Upper lobe of left lung (tissue), 4 donors: Measurements from ENCODE around the gene LPCAT3.

ENCODE experiments used
- POLR2AphosphoS5 ChIP-seq, 2 donors: sonication (generic); formaldehyde crosslinking; IDR thresholded peaks; one replicate each; pipeline ENCODE4 v1.5.1; 2017; ENCODE audit warnings: antibody characterized with exemption in 2 of 2
- TF ChIP-seq, protein P1 (sequence below), 6 experiments: fragments of 450-650 bp in 4 of 6; fragments of 200-600 bp in 2 of 6; sonication (generic) in 2 of 6; IDR thresholded peaks; one replicate each; pipeline ENCODE4 v1.5.1; 2016 to 2019; ENCODE audit warnings: antibody characterized with exemption in 6 of 6

- TF ChIP-seq, protein P1, sequence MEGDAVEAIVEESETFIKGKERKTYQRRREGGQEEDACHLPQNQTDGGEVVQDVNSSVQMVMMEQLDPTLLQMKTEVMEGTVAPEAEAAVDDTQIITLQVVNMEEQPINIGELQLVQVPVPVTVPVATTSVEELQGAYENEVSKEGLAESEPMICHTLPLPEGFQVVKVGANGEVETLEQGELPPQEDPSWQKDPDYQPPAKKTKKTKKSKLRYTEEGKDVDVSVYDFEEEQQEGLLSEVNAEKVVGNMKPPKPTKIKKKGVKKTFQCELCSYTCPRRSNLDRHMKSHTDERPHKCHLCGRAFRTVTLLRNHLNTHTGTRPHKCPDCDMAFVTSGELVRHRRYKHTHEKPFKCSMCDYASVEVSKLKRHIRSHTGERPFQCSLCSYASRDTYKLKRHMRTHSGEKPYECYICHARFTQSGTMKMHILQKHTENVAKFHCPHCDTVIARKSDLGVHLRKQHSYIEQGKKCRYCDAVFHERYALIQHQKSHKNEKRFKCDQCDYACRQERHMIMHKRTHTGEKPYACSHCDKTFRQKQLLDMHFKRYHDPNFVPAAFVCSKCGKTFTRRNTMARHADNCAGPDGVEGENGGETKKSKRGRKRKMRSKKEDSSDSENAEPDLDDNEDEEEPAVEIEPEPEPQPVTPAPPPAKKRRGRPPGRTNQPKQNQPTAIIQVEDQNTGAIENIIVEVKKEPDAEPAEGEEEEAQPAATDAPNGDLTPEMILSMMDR (IDR thresholded peaks at IDR 0.05): no peak
- no peak for TF ChIP-seq POLR2AphosphoS5 (IDR thresholded peaks at IDR 0.05)
Measured at GRCh38 chr12:6928703-6929407, 89.4 kb downstream of the LPCAT3 start.
